Activated CD8-positive, alpha-beta memory T cell treated with anti-CD3 and anti-CD28 coated beads, Interleukin-2, amount 50 U/mL, for 1 hour (primary cell): Measurements from ENCODE around the gene PMS2.
"Not testable (repeated sequence)": the region's sequence is repeated elsewhere in the genome, so short reads cannot be mapped to it uniquely, and the experiment has no call there.

Experiments
- DNase-seq: peaks from one replicate; pipeline ENCODE4 v3.0.0-alpha.2; 2020; ENCODE audit errors: extremely low read depth

PMS2 gene

GRCh38 chr7:6016653-6016966 lies 7.8 kb upstream of the PMS2 start:
- no peak for DNase-seq

GRCh38 chr7:6015917-6016652 lies 7.2 kb upstream of the PMS2 start:
- no peak for DNase-seq

DNA sequence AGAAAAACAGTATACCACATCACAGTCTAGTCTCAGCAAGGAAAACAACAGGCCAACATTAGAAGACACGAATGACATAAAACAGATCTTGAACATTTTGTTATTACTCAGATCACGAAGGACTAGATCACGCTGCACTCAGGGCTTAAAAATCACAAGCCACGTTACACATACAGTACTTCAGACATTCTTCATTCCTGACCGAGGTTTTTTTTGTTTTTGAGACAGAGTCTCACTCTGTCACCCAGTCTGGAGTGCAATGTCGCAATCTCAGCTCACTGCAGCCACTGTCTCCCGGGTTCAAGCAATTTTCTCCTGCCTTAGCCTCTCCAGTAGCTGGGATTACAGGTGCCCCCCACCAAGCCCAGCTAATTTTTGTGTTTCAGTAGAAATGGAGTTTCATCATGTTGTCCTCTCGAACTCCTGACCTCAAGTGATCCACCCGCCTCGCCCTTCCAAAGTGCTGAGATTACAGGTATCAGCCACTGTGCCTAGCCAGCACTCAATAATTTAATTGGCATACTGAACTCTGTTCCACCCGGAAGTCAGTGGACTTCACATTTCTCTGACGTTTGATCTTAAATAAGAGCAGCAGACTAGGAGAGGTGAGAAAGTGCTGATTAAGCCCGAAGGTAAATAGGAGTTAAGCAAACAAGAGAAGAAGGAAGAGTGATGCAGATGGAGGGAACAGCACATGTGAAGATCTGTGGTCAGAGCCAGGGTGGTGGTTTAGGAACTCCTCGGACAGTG lies 3.7 kb upstream of the PMS2 start:
- no peak for DNase-seq

DNA sequence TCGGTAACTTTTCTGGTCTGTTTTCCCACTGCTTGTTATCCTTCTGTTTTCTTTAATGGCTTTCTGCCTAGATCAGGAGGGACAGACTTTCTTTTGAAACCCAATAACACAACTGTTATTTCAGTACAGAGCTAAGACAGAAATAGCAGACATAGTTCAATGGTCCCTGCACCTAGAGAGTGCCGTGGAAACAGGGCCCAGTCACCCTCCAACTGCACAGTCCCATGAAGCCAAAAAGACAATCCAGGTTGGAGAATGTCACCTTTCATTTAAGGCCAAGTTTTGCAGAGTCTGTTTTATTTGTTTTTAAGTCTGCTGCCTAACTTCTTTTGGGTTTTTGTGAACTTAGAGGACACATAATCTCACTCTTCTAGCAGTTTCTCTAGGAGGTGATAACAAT lies 2.7 kb upstream of the PMS2 start:
- no peak for DNase-seq

- not testable (repeated sequence) for DNase-seq
These were observed 1.5 kb upstream of the PMS2 start for GRCh38 chr7:6010370-6010769.

DNA sequence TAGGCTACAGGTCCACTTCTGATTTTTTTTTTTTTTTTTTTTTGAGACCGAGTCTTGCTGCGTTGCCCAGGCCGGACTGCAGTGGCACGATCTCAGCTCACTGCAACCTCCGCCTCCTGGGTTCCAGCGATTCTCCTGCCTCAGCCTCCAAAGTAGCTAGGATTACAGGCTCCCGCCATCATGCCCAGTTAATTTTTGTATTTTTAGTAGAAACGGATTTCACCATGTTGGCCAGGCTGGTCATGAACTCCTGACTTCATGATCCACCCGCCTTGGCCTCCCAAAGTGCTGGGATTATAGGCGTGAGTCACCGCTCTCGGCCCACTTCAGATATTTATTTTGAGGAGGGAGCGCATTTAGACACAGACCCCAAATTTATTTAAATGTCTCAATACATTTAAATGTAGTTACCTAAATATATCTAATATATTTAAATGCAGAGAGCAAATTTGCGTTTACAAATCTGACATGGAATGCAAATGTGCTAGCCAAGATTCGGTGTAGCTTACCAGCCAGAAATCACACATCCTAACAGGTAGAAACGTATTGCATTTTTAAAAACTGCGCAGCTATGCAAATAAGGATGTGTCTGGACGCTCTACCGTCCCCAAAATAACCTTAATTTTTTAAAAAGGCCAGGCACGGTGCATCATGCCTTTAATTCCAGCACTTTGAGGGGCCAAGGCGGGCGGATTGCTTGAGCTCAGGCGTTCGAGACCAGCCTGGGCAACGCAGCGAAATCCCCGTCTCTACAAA lies 836 bp downstream of the PMS2 start:
- DNase-seq: not testable (repeated sequence)

GRCh38 chr7:6007386-6007785 lies 1.5 kb downstream of the PMS2 start:
- no peak for DNase-seq

- peak; percentile 24 for DNase-seq
These were observed 11.5 kb downstream of the PMS2 start for GRCh38 chr7:5997210-5997808.

GRCh38 chr7:5987061-5987460 lies 21.8 kb downstream of the PMS2 start:
- DNase-seq: not testable (repeated sequence)

DNA sequence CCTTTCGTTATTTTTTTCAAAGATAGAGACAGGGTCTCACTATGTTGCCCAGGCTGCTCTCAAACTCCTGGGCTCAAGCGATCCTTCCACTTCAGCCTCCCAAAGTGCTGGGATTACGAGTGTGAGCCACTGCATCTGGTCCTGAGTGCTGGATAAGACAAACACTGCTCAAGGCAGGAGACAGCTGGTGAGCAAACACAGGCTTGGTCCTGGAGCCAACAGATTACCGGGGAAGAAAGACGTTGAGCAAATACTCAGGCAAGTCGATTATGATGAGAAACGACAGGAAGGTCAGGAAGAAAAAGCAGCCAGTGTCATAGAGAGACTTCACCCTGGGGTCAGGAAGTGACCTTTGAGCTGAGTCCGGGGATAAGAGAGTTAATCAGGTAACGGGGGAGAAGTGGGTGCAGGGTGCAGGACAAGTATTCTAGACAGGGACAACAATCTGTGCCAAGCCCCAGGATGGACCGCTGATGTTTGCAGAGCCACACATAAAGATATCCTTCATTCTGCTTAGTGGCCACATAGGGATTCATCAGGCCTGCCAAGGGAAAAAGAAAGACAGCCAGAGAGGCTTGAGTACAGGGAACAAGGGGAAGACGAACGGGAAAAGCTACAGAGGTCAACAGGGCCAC lies 29.1 kb downstream of the PMS2 start:
- DNase-seq: not testable (repeated sequence)

- not testable (repeated sequence) for DNase-seq
These were observed 35.3 kb downstream of the PMS2 start for GRCh38 chr7:5973580-5973979.

DNA sequence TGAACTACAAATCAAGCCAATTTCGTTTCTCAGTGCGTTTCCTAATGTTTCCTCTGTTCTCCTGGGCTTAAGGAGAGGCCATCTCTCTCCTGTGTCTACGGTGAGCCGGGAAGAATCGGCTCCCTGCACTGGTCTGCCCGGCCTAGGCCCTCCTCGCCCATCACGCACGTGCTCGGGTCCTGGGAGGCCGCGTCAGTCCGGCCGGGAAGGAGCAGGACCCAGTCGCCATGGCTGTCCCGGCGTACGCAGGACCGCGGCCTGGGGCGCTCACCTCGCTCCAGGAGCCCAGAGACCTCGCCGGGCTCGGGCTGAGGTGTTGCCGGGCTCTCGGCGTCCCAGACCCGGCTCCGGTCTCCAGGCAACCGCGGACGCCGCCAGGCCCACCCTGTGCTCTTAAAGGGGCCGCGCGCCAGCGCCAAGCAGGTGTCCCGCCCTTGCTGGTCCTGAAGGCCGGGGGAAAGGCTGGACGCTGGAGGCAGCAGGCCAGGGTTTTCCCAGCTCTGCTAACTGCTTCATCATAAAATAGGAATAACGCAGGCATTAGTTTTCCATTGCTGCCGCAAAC lies 38.4 kb downstream of the PMS2 start, which contains the start of gene RSPH10B:
TSS of gene RSPH10B (minus strand) at position 343 of the 565 bp plus-strand sequence. CDS start 3,573 bp downstream, outside the sequence.
- not testable (repeated sequence) for DNase-seq

GRCh38 chr7:5963810-5964209 lies 45.0 kb downstream of the PMS2 start:
- not testable (repeated sequence) for DNase-seq

DNA sequence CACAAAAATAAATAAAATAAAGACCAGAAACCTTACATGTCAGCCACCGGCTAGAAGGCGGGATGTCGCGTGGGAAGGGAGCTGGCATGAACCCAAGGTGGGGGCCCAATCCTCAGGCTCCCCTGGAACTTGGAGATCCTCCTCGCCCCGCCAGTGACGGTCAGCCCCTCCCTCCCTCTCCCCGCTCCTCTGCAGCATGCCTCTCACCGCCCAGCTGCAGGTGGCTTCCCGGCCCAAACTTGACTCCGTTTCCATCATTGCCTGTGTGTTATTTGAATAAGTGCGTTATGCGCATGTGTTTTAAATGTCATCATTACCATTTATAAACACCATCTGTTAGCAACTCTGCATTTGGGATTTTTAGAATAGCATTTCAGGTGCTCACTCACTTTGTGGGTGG lies 45.6 kb downstream of the PMS2 start:
- not testable (repeated sequence) for DNase-seq

- DNase-seq: not testable (repeated sequence)
These were observed 73.9 kb downstream of the PMS2 start for GRCh38 chr7:5934945-5935450.

- DNase-seq: not testable (repeated sequence)
These were observed 76.8 kb downstream of the PMS2 start for GRCh38 chr7:5931905-5932644.

DNA sequence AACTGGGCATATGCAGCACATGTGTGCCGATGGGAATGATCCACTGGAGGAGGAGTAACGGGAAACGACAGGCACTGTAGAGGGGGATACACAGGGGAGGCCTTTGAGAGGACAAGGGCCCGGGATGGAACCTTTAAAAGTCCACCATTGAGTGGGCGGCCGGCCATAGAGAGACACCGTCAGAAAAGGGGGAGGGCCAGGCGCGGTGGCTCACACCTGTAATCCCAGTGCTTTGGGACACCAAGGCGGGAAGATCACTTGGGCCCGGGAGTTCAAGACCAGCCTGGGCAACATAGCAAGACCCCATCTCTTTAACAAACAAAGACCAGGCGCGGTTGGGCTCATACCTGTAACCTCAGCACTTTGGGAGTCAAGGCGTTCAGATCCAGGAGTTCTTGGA lies 77.6 kb downstream of the PMS2 start:
- not testable (repeated sequence) for DNase-seq

DNA sequence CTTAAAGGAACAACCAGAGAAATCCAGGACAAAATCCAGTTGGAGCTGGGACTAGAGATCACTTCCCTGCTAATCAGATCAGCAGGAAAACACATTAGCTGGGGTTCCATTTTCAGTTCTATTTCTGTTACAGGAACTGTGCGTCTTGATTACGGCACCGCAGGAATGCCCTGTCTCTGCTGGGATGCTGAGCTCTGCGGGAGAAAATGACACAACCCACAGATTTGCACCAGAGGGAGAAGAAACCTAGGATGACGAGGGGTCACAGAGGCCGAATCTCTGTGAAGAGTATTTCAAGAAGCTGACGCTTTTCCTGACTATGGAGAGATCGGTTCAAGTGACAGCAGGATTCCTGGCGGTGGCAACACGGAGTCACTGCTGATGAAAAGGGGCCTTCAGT lies 78.6 kb downstream of the PMS2 start:
- DNase-seq: not testable (repeated sequence)

GRCh38 chr7:5926263-5926870 lies 82.5 kb downstream of the PMS2 start:
- DNase-seq: not testable (repeated sequence)

- DNase-seq: not testable (repeated sequence)
These were observed 84.2 kb downstream of the PMS2 start for GRCh38 chr7:5924630-5925029.
